Measurements from ENCODE around the gene NR6A1. TPM values are rescaled to one million over a fixed set of nuclear protein-coding genes. Genes with fewer than 3 reads are reported as not detected.

The NR6A1 gene
- total and polyA plus RNA-seq, 2 of the 13 experiments (the other 11 are each of a cell fraction or from before 2014, with no cell fraction given) = 28.1 to 31.5 TPM

GRCh38 chr9:124818431-124819281 is 47.5 kb upstream of the NR6A1 start:
- CTCF ChIA-PET (ENCODE audit: low intra/inter-chr PET ratio, low total read pairs) = interaction anchor here (1.4 to 1.7 kb wide), 3 partner anchors 24 to 44 kb away, joined by 6 read pairs; partner anchors contain the start of gene WDR38
- peaks cover 46% of the 10 kb centered on the region for H3K4me1 ChIP-seq (ENCODE audit: insufficient read depth, low read length)
- no peaks in the 10 kb centered on the region for H3K36me3 ChIP-seq (replicated peaks in 1 of 2; ENCODE audit: control insufficient read depth in 1 of 2, insufficient read depth in 2 of 2, low read length in 2 of 2)
- H2AFZ ChIP-seq (ENCODE audit: low read length) = peak overlapping the region; percentile 67
- POLR2A ChIA-PET = interaction anchor here (0.9 to 2.7 kb wide), 16 partner anchors 10 to 48 kb away, joined by 3 to 28 read pairs (median 5); partner anchors contain the start of genes ARPC5L, NR6A1 and WDR38
- peak overlapping the region; percentile 89 for H3K4me2 ChIP-seq (ENCODE audit: low read depth, low read length)
- intact Hi-C loops (cut with micrococcal nuclease; ENCODE audit: unreplicated experiment) (loop anchor here (2.0 to 5.0 kb wide), 2 partner anchors 24 to 41 kb away; partner anchors contain the start of gene OLFML2A), in situ Hi-C loops (cut with HindIII; ENCODE audit: extremely low pct_ligation_motif_present, low pct_unique_long_range_greater_than_20kb) (no loop called here)
- 4% methylated on average over 4 of the region's 18 CpGs for WGBS (ENCODE audit: low lambda C conversion rate)
- DNase-seq (ENCODE audit: low spot score) (peak; percentile 90), FAIRE-seq (peak; percentile 72), ATAC-seq (peak; percentile 91)
- H4K20me1 ChIP-seq (ENCODE audit: insufficient read depth, low read length) = no peaks in the 10 kb centered on the region
- peak overlapping the region; percentile 64 for H3K9ac ChIP-seq (ENCODE audit: insufficient read depth, low read depth, low read length)
- H3K4me3 ChIP-seq (replicated peaks in 1 of 3; ENCODE audit: insufficient read depth in 1 of 3, low read depth in 2 of 3, low read length in 3 of 3) = peak overlapping the region; percentile 48 to 72 (median 54)
- BruUV-seq (replicated peaks) = TSS peak; percentile 85
- no peaks in the 10 kb centered on the region for H3K27me3 ChIP-seq (ENCODE audit: control insufficient read depth in 1 of 2, insufficient read depth in 2 of 2, low read length in 2 of 2)
- H3K9me3 ChIP-seq (ENCODE audit: low read length) = no peaks in the 10 kb centered on the region
- H3K79me2 ChIP-seq (ENCODE audit: insufficient read depth, low read length) = no peaks in the 10 kb centered on the region
- peak overlapping the region; percentile 63 for H3K27ac ChIP-seq (ENCODE audit: extremely low read length, insufficient read depth, low read length)
- TF ChIP-seq KLF16 (CRISPR knock-in tag; IDR thresholded peaks at IDR 0.05) (no peak), ZNF296 (CRISPR knock-in tag; conservative IDR thresholded peaks at IDR 0.05) (peak; percentile 88; the same call in 1 of the 2 replicates), POLR2G (IDR thresholded peaks at IDR 0.05; ENCODE audit: low read depth, low read length) (peak; percentile 61; the same call in 1 of the 2 replicates), ZFP90 (CRISPR knock-in tag; IDR thresholded peaks at IDR 0.05; ENCODE audit: borderline replicate concordance) (0 out of 2 replicates have a peak, but pooled peaks have one; percentile 43), ZNF446 (CRISPR knock-in tag; IDR thresholded peaks at IDR 0.05) (no peak), ZNF782 (CRISPR knock-in tag; IDR thresholded peaks at IDR 0.05; ENCODE audit: borderline replicate concordance) (0 out of 2 replicates have a peak, but pooled peaks have one; percentile 28), ESRRA (CRISPR knock-in tag; IDR thresholded peaks at IDR 0.05; ENCODE audit: low read depth) (peak; percentile 40; the same call in 1 of the 2 replicates), ATAD3A (CRISPR knock-in tag; IDR thresholded peaks at IDR 0.05) (no peak), SALL1 (CRISPR knock-in tag; IDR thresholded peaks at IDR 0.05) (peak; percentile 66; the same call in 1 of the 2 replicates), ZSCAN25 (CRISPR knock-in tag; IDR thresholded peaks at IDR 0.05) (0 out of 2 replicates have a peak, but pooled peaks have one; percentile 43), SMAD1 (CRISPR knock-in tag; IDR thresholded peaks at IDR 0.05; ENCODE audit: borderline replicate concordance, low read depth) (peak; percentile 21; the same call in 1 of the 2 replicates), YEATS4 (CRISPR knock-in tag; IDR thresholded peaks at IDR 0.05; ENCODE audit: borderline replicate concordance) (peak; percentile 78), HINFP (CRISPR knock-in tag; IDR thresholded peaks at IDR 0.05; ENCODE audit: low read depth) (peak; percentile 72; the same call in 1 of the 2 replicates), HMG20A (CRISPR knock-in tag; IDR thresholded peaks at IDR 0.05; ENCODE audit: borderline replicate concordance) (peak; percentile 20; the same call in 1 of the 2 replicates), ATF3 (CRISPR knock-in tag; IDR thresholded peaks at IDR 0.05) (peak; percentile 47), EED (CRISPR knock-in tag; IDR thresholded peaks at IDR 0.05) (0 out of 2 replicates have a peak, but pooled peaks have one; percentile 32)
- TF ChIP-seq, protein P1, sequence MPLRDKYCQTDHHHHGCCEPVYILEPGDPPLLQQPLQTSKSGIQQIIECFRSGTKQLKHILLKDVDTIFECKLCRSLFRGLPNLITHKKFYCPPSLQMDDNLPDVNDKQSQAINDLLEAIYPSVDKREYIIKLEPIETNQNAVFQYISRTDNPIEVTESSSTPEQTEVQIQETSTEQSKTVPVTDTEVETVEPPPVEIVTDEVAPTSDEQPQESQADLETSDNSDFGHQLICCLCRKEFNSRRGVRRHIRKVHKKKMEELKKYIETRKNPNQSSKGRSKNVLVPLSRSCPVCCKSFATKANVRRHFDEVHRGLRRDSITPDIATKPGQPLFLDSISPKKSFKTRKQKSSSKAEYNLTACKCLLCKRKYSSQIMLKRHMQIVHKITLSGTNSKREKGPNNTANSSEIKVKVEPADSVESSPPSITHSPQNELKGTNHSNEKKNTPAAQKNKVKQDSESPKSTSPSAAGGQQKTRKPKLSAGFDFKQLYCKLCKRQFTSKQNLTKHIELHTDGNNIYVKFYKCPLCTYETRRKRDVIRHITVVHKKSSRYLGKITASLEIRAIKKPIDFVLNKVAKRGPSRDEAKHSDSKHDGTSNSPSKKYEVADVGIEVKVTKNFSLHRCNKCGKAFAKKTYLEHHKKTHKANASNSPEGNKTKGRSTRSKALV (CRISPR knock-in tag; IDR thresholded peaks at IDR 0.05) = peak; percentile 82; the same call in 1 of the 2 replicates
